Peyer's patch (tissue), 4 donors: ENCODE data around the gene MBD4.

ENCODE experiments used
- POLR2A ChIP-seq, 2 donors: fragments of 450-650 bp; IDR thresholded peaks; one replicate each; pipeline ENCODE4 v1.5.1; 2017; ENCODE audit warnings: antibody characterized with exemption in 2 of 2, mild to moderate bottlenecking in 2 of 2, moderate library complexity in 2 of 2
- TF ChIP-seq, protein P1 (sequence below), 6 experiments: fragments of 450-650 bp in 4 of 6; fragments of 200-600 bp in 2 of 6; sonication (generic) in 1 of 6; IDR thresholded peaks; one replicate each; pipeline ENCODE4 v1.5.1; 2017 to 2019; ENCODE audit warnings: antibody characterized with exemption in 6 of 6, mild to moderate bottlenecking in 3 of 6, moderate library complexity in 1 of 6

- TF ChIP-seq POLR2A (IDR thresholded peaks at IDR 0.05): no peak
- TF ChIP-seq, protein P1, sequence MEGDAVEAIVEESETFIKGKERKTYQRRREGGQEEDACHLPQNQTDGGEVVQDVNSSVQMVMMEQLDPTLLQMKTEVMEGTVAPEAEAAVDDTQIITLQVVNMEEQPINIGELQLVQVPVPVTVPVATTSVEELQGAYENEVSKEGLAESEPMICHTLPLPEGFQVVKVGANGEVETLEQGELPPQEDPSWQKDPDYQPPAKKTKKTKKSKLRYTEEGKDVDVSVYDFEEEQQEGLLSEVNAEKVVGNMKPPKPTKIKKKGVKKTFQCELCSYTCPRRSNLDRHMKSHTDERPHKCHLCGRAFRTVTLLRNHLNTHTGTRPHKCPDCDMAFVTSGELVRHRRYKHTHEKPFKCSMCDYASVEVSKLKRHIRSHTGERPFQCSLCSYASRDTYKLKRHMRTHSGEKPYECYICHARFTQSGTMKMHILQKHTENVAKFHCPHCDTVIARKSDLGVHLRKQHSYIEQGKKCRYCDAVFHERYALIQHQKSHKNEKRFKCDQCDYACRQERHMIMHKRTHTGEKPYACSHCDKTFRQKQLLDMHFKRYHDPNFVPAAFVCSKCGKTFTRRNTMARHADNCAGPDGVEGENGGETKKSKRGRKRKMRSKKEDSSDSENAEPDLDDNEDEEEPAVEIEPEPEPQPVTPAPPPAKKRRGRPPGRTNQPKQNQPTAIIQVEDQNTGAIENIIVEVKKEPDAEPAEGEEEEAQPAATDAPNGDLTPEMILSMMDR (IDR thresholded peaks at IDR 0.05): no peak
Measured at GRCh38 chr3:129387487-129387886, 52.3 kb downstream of the MBD4 start.
